ENCODE measurements around the gene PTGS2. TPM values are rescaled to one million over a fixed set of nuclear protein-coding genes. Genes with fewer than 3 reads are reported as not detected.

PTGS2 gene
- total and polyA plus RNA-seq, 2 of the 8 experiments (the other 6 are each of a cell fraction or from before 2014, with no cell fraction given), result 0.29 to 0.35 TPM

DNA sequence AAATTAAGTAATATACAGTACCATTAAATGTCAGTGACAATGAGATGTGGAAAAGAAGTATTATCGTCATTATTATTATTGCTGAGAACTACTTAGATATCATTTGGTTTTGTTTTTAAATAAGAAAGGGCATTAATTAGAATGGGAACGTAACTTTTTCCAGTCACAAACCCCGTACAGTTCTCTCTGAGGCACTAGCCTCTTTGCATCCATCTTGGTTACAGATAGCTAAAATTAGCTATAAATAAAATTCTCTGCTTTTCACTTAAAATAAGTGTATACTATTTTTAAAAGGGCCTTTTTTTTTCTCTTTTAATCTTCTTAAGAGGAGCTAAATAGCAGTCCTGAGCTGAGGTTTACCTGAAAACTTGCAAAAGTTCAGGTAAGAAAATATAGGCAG lies 7.6 kb downstream of the PTGS2 start:
- H4K91ac ChIP-seq (replicated peaks; ENCODE audit: insufficient read length, low read length), result no peak overlapping the region
- no peak overlapping the region for H3K9ac ChIP-seq (replicated peaks in 1 of 4; ENCODE audit: extremely low read depth in 1 of 4, low read depth in 3 of 4, low read length in 3 of 4)
- H2AK5ac ChIP-seq (ENCODE audit: low read depth, low read length), result no peak overlapping the region
- no peak overlapping the region for H2BK20ac ChIP-seq (ENCODE audit: low read length)
- no peaks in the 10 kb centered on the region for H3K23me2 ChIP-seq (ENCODE audit: low read depth, low read length)
- H3K9me3 ChIP-seq (ENCODE audit: insufficient read depth in 2 of 2, low read depth in 1 of 2, low read length in 1 of 2), result no peaks in the 10 kb centered on the region
- H3K18ac ChIP-seq (ENCODE audit: extremely low read depth, low read length), result no peak overlapping the region
- DNase-seq (ENCODE audit: low read depth in 1 of 2, low spot score in 2 of 2), result no peak
- H3K14ac ChIP-seq (ENCODE audit: insufficient read length), result no peak overlapping the region
- H3K4me3 ChIP-seq (ENCODE audit: extremely low read depth in 1 of 4, insufficient read depth in 2 of 4, low read depth in 3 of 4, low read length in 4 of 4), result no peak overlapping the region
- H3K4me1 ChIP-seq (replicated peaks in 1 of 4; ENCODE audit: control insufficient read depth in 3 of 4, insufficient read depth in 4 of 4, low read length in 3 of 4), result no peaks in the 10 kb centered on the region
- H2BK15ac ChIP-seq (ENCODE audit: low read length), result no peak overlapping the region
- H4K20me1 ChIP-seq (replicated peaks in 1 of 2; ENCODE audit: control insufficient read depth in 1 of 2, insufficient read depth in 2 of 2, low read length in 2 of 2), result no peaks in the 10 kb centered on the region
- H3K56ac ChIP-seq (replicated peaks; ENCODE audit: insufficient read length, low read depth, low read length), result no peak overlapping the region
- no peak overlapping the region for H4K8ac ChIP-seq (ENCODE audit: extremely low read depth, insufficient read depth, low read length)
- WGBS, 2 experiments (ENCODE audit: extremely low coverage in 1 of 2, insufficient coverage in 1 of 2, insufficient read length in 1 of 2, insufficient replicate concordance in 2 of 2, low coverage in 1 of 2, low lambda C conversion rate in 2 of 2, missing lambda C conversion rate in 1 of 2), result 88% methylated on average over 3 of the region's 3 CpGs; no CpG with 5 or more reads in 1 of the 2 experiments
- no peak overlapping the region for H2BK5ac ChIP-seq (ENCODE audit: low read depth, low read length)
- no peak overlapping the region for H3K23ac ChIP-seq (ENCODE audit: insufficient read length)
- POLR2A ChIA-PET (ENCODE audit: partially characterized antibody), result no interaction called here
- H3K27ac ChIP-seq (ENCODE audit: low read depth, low read length), result no peak overlapping the region
- H3K79me1 ChIP-seq (ENCODE audit: low read depth, low read length), result no peaks in the 10 kb centered on the region
- no peak overlapping the region for H3K4me2 ChIP-seq (ENCODE audit: insufficient read depth in 1 of 2, low read depth in 2 of 2, low read length in 2 of 2)
- H3K36me3 ChIP-seq (ENCODE audit: control insufficient read depth in 2 of 4, insufficient read depth in 4 of 4, low read length in 3 of 4), result no peaks in the 10 kb centered on the region
- no peak overlapping the region for H2BK120ac ChIP-seq (replicated peaks; ENCODE audit: low read depth, low read length)
- H3K4ac ChIP-seq (replicated peaks; ENCODE audit: insufficient read length, low read depth, low read length), result no peak overlapping the region
- H2BK12ac ChIP-seq (ENCODE audit: low read depth, low read length), result no peak overlapping the region
- H3K79me2 ChIP-seq (ENCODE audit: control insufficient read depth in 1 of 2, insufficient read depth in 2 of 2, low read length in 2 of 2), result no peaks in the 10 kb centered on the region
- CTCF ChIA-PET (ENCODE audit: partially characterized antibody), result interaction anchor here (0.7 kb wide), 1 partner anchor 62 kb away, joined by 3 read pairs; no protein-coding TSS in a partner anchor
- H4K5ac ChIP-seq (ENCODE audit: insufficient read length, low read depth, low read length), result no peak overlapping the region
- H3K27me3 ChIP-seq (replicated peaks in 1 of 4; ENCODE audit: control insufficient read depth in 3 of 4, extremely low read depth in 1 of 4, insufficient read depth in 3 of 4, low read length in 3 of 4), result no peaks in the 10 kb centered on the region
- no peak for FAIRE-seq
- no peak overlapping the region for H2AFZ ChIP-seq (ENCODE audit: low read length)
- TF ChIP-seq KDM5A (IDR thresholded peaks at IDR 0.05; ENCODE audit: low read length) (no peak), RXRA (IDR thresholded peaks at IDR 0.05; ENCODE audit: insufficient read depth, low read depth, low read length) (no peak), CTCF (IDR thresholded peaks at IDR 0.05; ENCODE audit: control extremely low read depth in 1 of 3, insufficient read depth in 1 of 3, low read depth in 1 of 3, low read length in 3 of 3) (no peak), TBP (IDR thresholded peaks at IDR 0.05; ENCODE audit: low read depth, low read length) (no peak), EGR1 (IDR thresholded peaks at IDR 0.05; ENCODE audit: borderline replicate concordance, low read depth, low read length) (no peak), CEBPB (IDR thresholded peaks at IDR 0.05; ENCODE audit: low read depth, low read length) (no peak), KDM1A (IDR thresholded peaks at IDR 0.05; ENCODE audit: borderline replicate concordance, low read length) (no peak), POLR2AphosphoS5 (IDR thresholded peaks at IDR 0.05; ENCODE audit: low read depth, low read length) (no peak), SP4 (IDR thresholded peaks at IDR 0.05; ENCODE audit: low read length) (no peak), RAD21 (IDR thresholded peaks at IDR 0.05 in 1 of 2, conservative IDR thresholded peaks at IDR 0.05 in 1 of 2; ENCODE audit: low read depth in 2 of 2, low read length in 2 of 2) (no peak), NRF1 (IDR thresholded peaks at IDR 0.05; ENCODE audit: low read depth, low read length) (no peak)
- TF ChIP-seq, protein P1, sequence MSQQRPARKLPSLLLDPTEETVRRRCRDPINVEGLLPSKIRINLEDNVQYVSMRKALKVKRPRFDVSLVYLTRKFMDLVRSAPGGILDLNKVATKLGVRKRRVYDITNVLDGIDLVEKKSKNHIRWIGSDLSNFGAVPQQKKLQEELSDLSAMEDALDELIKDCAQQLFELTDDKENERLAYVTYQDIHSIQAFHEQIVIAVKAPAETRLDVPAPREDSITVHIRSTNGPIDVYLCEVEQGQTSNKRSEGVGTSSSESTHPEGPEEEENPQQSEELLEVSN (IDR thresholded peaks at IDR 0.05), result no peak
